Sciatic nerve (tissue), 2 donors: ENCODE measurements around the gene TMEM60. TPM values are rescaled to one million over a fixed set of nuclear protein-coding genes. Genes with fewer than 3 reads are reported as not detected.
"Not testable (repeated sequence)": the region's sequence is repeated elsewhere in the genome, so short reads cannot be mapped to it uniquely, and the experiment has no call there.

ENCODE experiments used
- ATAC-seq: fragments of 200-7000 bp; cut with Tn5 transposase; one replicate; pipeline ENCODE4 v1.9.1; 2020; ENCODE audit warnings: mild to moderate bottlenecking, moderate library complexity
- DNase-seq: peaks from one replicate; pipeline ENCODE4 v3.0.0-alpha.2; 2020; ENCODE audit warnings: low spot score
- intact Hi-C: fragments of 100-400 bp; cut with DNase I; formaldehyde crosslinking; loops from one replicate; pipeline ENCODE4 v1.14.2; 2022
- total RNA-seq: library from RNA; stranded (reverse); fragmentation: NEBNext Ultra II Directional; extraction: Animal tissue kit (Norgen Biotek cat#: 25700); gene quantifications from one replicate; pipeline ENCODE4 v1.2.1, GENCODE V29; 2021
- donor health status: DM: no; HTN: no; CAD: no.
- donor health status: DM: no; HTN: no; CAD: no.

Gene TMEM60
- total RNA-seq, 1 donor from 2014 or later: 10.1 TPM

DNA sequence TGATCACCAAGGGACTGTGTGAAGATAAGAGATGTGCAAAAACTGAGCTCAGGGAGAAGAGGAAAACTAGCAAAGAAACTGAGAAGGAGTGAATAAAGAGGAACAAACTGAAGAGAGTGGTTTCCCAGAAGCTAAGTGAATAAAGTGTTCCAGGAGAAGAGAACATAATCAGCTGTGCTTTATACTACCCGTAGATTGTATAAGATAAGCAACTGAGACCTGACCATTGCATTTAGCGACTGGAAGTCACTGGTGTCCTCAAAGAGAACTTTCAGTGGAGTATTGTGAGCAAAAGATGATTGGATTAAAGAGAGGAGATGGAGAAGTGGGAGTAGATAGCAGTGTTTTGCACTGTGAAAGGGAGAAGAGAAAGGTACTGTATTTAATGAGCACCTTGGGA lies 14.9 kb upstream of the TMEM60 start:
- intact Hi-C loops: no loop called here
- ATAC-seq: no peak
- DNase-seq: no peak

DNA sequence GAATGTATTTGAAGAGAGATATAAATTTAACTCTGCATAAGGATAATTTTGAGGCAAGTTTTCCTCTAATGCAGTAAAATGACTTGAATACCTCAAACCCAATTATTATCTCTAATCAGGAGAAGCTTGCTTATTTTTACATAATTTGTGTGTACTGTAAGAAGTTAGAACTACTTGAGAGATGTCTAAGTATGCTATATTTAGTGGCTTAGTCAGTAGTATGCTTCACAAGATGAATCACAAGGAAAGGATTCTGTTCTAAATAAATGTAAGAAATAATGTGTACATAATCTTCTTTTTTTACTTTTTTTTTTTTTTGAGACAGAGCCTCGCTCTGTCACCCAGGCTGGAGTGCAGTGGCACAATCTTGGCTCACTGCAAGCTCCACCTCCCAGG lies 14.1 kb upstream of the TMEM60 start:
- intact Hi-C loops: no loop called here
- no peak for ATAC-seq
- DNase-seq: no peak

DNA sequence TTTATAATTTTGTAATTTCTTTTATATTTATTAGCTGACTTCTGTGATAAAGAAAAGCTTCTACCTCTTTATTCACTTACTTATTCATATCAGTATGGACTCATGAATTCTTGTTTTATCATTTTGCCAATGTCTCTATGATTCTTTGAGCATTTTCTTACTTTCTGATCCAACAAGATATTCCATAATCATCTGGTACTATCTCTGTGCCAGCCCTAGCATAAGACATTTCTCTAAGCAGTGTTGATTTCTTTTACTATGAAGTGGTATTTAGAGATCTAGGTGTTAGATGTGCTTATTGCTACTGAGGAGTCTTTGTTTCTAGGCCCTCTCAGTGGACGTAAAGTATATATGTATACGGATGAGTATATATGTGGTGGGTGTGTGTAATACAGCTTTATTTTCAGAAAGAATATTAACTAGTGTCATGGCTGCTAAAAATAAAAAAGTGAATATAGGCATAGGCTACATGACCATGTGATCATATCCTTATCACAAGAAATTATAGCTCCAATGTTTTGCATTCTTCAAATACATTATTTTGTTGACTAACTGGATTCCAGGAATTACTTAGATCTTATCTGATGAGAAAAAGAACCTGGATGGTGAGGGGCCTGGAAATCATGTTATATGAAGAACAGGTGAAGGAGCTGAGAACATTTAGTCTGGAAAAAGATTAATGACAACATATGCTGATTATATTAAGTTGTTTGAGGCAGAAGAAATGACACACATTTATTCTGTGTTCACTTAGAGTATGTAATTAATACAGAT lies 13.5 kb upstream of the TMEM60 start:
- DNase-seq (no peak), ATAC-seq (no peak)
- intact Hi-C loops: no loop called here

DNA sequence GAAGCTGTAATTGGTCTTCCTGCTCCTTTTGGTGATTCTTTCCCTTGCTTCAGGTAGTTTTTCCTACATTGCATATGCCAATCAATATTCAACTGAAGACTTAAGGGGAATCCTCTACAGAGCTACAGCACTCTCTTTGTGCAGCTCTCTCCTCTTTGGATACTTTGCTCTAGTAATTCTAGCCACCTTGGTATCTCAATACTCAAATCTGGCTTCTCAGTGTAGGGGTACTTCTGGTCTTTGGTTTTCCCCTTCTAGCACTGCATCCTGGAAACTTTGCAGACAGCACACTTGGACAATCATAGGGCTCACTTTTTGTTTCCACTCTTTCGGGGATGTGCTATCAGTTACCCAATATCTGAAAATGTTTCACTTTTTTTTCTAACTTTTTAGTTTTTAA lies 10.3 kb upstream of the TMEM60 start:
- DNase-seq (no peak), ATAC-seq (no peak)
- intact Hi-C loops: no loop called here

DNA sequence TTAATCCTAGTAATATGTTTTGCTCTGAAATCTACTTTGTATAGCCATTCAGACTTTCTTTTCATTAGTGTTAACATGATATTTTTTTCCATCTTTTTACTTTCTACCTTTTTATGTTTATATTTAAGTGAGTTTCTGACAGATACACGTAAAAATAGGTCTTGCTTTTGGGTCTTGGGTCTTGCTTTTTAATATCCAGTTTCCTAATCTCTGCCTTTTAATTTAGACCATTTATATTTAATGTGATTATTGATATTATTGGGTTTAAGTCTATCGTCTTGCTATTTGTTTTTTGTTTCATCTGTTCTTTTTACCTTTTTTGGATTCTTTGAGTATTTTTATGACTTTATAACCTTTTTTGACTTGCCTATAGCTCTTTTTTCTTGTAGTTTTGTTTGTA lies 8.2 kb upstream of the TMEM60 start:
- no peak for DNase-seq
- ATAC-seq: no peak
- intact Hi-C loops: no loop called here

DNA sequence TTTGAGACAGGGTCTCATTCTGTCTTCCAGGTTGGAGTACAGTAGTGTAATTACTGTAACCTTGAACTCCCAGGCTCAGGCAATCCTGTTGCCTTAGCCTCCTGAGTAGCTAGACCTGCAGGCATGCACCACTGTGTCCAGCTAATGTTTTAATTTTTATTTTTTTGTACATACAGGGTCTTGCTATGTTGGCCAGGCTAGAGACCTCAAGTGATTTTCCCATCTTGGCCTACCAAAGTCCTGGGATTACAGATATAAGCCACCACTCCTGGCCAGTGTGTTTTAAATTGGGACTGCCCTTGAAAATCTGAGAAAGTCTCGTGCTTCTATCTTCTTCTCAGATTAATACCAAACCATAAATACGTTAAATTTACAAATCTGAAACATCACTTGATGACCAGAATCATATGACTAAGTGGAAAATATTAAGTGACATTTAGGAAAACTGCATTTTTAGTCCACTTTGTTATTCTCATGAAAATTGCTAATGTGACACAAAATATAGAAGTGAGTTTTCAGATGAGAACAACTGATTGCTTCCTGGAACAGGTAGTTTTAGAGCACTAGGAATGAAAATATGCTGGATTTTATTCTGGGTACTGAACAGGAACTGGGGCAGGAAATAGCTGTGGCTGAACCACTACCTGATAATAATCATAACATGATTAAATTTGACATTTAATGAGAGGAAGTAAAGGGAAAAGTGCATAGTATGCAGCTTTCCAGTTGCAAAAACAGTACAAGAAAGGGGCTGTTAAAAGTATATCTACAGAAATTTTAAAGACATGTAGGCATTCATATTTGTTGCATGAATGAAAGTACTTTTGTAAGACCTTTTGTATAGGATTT lies 4.5 kb upstream of the TMEM60 start:
- intact Hi-C loops: no loop called here
- no peak for DNase-seq

DNA sequence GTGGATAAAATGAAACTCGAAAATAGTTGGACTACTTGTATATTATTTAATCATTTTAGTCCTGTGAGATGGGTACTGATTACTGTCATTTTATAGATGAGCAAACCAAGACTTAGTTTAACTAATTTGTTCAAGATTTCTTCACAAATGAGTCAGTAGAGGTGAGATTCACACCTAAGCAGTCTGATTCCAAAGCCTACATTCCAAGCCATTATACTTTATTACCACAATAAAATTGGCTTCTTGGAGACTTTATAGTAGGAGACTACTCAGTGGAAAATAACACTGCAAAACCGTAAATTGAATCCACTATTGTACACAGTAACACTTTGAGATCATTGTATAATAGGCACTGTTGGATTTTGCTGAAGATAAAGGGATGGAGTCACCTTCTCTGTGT lies 2.5 kb upstream of the TMEM60 start:
- DNase-seq (no peak), ATAC-seq (no peak)
- intact Hi-C loops: no loop called here

More for the DNA sequence above, 4.5 kb upstream of the TMEM60 start:
- ATAC-seq: no peak

DNA sequence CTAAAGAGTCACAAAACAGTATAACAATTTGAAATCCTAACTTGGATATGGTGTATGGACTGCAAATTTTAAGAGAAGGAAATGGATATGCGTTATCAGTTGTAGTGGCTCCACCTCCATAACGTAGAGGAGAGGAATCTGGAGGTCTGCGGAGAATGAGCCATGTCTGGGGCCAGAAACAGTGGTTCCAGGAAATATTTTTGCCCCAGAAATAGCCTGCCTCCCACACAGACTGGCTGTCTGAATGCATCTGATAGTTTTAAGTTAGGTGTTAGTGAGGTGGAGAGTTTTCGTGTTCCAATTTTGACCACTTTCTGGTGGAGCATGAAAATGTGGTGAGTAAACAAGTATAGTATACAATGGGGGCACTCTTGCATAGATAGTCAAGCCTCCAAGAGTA lies 1.9 kb upstream of the TMEM60 start:
- intact Hi-C loops: no loop called here
- no peak for ATAC-seq
- no peak for DNase-seq

DNA sequence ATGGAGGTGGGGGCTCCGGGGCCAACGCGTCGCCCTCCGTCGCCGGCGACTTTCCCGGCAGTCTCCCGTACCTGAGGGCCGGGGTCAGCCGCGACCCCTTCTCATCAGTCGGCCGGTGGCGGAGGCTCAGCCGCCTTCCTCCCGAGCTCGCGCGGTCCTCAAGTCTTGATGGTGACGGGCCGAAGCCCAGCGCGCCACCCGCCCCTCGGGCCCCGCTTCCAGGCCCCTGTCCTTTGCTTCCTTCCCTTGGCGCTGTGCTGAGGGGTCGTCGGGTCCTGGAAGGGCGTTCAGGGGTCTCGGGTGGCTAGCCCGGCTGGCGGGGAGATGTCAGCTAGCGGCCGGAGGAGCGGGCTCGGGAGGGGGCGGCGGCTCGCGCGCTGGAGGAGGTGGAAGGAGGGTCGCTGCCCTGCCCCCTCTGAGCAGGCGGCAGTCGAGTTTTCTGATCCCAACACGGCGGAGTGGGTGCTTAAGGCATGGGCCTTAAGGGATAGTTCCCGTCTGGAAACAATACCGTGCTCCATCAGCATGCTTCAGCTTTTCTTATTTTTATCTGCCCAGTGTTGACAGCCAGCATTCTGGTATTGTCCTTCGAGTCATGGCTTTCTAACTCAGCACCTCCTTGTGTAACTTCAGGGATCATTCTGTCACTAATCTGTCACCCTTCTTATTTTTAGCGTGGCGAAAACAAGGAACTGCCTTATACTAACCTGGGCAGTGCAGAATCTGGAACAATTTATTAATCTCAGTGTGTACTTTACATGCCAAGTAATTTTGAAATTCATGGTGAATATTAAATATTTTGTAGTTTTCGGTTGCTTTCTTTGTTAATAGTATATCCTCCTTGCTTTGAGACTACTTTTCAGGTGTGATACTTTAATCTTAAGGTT lies 1.1 kb upstream of the TMEM60 start:
- peak; percentile 1 for ATAC-seq
- intact Hi-C loops: no loop called here
- peak; percentile 77 for DNase-seq

DNA sequence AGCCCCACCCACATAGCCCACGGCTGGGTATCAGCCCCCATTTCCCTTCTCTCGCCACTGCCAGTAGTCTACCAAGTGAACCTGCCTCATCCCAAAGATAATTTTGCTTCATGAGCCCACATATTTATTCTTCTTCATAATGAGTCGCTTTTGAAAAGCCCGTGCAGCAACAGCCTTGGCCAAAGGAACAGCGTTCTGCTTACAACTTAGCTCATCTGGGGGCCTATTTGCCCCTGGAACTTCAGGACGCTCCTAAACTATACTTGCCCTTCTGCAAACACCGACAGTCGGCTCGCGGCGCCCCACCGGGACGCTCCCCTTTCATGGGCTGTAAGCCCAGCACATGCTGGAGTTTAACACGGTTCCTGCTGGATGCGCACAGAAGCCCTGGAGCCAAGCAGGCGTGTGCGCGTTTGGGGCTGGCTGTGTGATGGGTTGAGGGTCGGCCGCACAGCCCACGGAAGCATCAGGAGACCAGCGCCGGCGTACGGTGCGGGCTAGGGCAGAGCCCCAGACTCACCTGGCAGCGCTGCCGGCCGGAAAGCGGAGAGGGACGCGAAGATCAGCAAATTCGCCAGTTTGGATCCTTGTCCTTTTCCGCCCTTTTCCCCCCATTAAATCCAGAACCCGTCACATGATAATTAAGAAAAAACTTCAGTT lies 370 bp downstream of the TMEM60 start:
- DNase-seq: no peak

DNA sequence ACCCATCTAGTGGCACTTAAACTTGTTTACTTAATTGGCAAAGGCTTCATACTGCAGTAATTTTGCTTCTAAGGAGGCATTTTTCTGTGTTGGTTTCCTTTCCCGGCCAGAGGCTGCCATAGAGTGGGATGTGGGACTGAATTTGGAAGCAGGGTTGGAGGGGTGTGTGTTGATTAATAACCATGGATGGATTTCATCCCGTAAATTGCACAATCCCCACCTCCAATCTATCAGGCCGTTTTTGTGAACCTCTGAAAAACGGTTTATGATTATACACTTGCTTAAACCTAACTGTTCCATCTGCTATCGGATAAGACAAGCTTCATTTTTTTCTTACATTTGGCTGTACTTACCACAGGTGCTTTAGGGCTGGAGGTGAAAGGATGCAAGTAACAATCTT lies 1.3 kb downstream of the TMEM60 start:
- DNase-seq (no peak), ATAC-seq (no peak)
- intact Hi-C loops: no loop called here

More for the DNA sequence above, 370 bp downstream of the TMEM60 start:
- peak; percentile 48 for ATAC-seq
- intact Hi-C loops: no loop called here

DNA sequence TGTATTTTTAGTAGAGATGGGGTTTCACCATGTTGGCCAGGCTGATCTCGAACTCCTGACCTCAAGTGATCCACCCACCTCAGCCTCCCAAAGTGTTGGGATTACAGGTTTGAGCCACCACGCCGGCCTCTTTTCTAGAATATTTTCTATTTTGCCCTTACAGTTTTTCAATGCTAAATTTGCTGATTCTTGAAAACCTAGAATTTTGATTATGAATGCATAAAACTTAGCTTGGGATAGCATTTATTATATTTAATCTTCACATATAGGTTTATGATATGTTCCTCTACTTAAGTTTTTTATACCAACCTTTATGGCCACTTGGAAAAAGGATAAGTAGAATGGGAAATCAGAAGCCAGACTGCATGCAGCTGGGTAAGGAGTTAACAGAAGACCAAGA lies 2.1 kb downstream of the TMEM60 start:
- DNase-seq (no peak), ATAC-seq (no peak)
- intact Hi-C loops: no loop called here

DNA sequence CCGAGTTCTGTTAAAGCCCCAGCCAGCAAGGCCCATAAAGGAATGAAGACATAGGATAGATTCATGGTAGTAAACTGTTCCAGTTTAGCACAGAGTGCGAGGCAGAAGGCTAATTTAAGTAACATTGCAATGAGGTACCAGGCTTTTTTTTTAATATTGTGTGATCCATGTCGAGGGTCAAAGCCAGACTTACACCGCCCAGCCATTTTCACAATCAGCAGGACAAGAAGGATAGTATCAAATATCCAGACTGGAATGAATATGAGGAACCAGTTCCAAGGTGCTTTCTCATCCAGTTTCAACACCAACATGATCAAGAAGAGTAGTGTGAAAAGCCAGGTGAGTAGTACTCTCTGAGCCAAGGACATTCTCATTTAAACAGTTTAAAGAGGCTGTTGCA lies 4.2 kb downstream of the TMEM60 start:
- intact Hi-C loops: no loop called here
- DNase-seq (no peak), ATAC-seq (no peak)

DNA sequence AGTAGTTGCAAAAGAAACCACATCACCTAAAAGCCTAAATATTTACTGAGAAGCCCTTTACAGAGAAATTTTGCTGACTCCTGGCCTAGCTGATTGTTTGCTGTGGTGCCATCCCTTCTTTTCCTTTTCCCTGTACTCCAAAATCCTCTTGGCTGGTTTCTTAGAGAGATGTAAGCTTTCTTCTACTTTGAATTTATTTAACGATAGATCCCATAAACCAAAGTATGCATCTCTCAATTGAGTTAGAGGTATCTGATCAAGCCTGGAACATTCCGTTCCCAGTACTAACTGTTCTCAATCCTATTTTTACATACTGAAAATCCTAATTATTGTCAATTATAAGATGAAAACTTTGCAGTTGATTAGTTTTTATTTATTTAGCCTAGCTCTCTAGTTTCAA lies 6.3 kb downstream of the TMEM60 start:
- DNase-seq (no peak), ATAC-seq (no peak)
- intact Hi-C loops: no loop called here

DNA sequence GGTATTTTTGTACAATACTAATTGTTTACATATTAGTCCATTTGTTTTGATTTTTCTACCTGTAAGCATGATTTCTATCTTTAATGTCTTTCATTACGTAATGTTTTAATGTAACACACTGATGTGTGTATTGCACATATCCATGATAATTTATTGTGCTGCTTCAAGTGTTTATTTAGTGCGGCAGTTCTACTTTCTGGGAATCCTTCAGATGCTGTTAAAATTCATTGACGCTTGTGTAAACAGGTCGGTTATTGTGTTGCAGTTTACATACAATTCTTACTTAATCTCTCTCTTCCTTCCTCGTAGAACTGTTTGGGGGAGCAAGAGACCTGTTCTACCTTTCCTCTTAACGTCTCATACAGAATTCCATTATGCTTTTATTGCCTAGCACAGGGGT lies 6.9 kb downstream of the TMEM60 start:
- intact Hi-C loops: no loop called here
- no peak for DNase-seq
- no peak for ATAC-seq

DNA sequence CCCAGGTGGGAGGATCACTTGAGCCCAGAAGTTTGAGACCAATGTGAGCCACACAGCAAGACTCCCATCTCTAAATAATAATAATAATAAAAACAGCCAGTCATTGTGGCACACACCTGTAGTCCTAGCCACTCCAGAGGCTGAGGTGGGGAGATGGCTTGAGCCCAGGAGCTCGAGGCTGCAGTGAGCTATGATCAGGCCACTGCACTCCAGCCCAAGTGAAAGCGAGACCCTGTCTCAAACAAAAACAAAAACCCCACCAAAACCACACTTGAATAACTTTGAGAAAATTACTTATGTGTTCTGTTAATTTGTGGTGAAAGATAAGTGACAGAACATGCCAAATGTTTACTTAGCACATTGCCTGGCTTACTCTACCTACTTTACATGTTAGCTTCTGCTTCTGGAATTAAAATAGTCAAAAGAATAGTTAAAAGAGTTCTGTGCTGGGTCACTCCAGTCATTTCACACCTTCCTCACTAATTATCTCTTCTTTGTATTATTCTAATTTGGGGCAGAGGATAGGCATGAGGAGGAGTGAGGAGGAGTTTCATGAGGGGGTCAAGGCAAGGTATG lies 9.8 kb downstream of the TMEM60 start:
- ATAC-seq (no peak), DNase-seq (no peak)
- intact Hi-C loops: no loop called here

DNA sequence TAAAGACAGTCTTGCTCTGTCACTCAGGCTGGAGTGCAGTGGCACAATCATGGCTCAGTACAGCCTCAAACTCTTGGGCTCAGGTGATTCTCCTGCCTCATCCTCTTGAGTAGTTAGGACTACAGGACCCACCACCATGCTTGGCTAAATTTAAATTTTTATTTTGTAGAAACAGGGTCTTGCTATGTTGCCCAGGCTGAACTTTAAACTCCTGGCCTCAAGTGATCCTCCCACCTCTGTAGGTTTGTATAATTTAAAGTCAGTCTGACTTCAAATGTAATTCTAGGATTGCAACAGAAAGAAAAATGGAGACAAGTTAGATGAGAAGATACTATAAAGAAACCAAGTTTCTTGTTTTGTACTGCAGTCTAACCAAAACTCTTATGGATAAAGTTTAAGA lies 11.5 kb downstream of the TMEM60 start:
- intact Hi-C loops: no loop called here
- DNase-seq: no peak
- no peak for ATAC-seq

DNA sequence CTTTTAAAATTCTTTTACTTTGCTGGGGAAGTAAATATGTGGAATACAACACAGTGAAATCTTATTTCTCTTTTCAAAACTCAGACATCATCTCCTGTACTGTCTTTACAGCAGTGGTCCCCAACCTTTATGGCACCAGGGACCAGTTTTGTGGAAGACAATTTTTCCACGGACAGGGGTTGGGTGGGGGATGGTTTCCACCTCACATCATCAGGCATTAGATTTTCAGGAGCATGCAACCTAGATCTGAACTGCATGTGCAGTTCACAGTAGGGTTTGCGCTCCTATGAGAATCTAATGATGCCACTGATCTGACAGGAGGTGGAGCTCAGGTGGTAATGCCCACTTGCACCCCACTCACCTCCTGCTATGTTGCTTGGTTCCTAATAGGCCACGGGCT lies 12.2 kb downstream of the TMEM60 start:
- intact Hi-C loops: no loop called here
- ATAC-seq (no peak), DNase-seq (no peak)

DNA sequence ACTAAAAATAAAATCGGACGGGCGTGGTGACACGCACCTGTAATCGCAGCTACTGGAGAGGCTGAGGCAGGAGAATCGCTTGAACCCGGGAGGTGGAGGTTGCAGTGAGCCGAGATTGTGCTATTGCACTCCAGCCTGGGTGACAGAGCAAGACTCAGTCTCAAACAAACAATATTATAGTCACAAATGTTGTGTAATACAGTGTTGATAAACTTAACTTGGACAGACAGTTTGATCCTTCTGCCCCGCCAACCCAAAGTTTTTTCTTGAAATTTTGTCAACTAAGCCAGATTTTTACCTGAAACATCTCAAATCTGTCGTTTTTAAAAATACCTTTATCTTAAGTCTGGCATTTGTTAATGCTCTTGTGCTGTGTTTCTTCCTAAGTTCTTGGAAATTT lies 13.8 kb downstream of the TMEM60 start:
- DNase-seq, intact Hi-C loops, ATAC-seq: not testable (repeated sequence)
